ENCODE data around the gene TRIP12.

- TF ChIP-seq, protein P1, sequence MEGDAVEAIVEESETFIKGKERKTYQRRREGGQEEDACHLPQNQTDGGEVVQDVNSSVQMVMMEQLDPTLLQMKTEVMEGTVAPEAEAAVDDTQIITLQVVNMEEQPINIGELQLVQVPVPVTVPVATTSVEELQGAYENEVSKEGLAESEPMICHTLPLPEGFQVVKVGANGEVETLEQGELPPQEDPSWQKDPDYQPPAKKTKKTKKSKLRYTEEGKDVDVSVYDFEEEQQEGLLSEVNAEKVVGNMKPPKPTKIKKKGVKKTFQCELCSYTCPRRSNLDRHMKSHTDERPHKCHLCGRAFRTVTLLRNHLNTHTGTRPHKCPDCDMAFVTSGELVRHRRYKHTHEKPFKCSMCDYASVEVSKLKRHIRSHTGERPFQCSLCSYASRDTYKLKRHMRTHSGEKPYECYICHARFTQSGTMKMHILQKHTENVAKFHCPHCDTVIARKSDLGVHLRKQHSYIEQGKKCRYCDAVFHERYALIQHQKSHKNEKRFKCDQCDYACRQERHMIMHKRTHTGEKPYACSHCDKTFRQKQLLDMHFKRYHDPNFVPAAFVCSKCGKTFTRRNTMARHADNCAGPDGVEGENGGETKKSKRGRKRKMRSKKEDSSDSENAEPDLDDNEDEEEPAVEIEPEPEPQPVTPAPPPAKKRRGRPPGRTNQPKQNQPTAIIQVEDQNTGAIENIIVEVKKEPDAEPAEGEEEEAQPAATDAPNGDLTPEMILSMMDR (IDR thresholded peaks at IDR 0.05): no peak
- TF ChIP-seq EP300 (IDR thresholded peaks at IDR 0.05): no peak
Observed at GRCh38 chr2:229956491-229956890, 34.7 kb upstream of the TRIP12 start.
